Embryonic facial prominence (tissue), 1 donor: ENCODE results near the gene REG1B.
"Not testable (repeated sequence)": the region's sequence is repeated elsewhere in the genome, so short reads cannot be mapped to it uniquely, and the experiment has no call there.

Source experiments
- DNase-seq: peaks from one replicate; pipeline ENCODE4 v3.0.0-alpha.2; 2016; ENCODE audit errors: extremely low spot score

The REG1B gene

DNA sequence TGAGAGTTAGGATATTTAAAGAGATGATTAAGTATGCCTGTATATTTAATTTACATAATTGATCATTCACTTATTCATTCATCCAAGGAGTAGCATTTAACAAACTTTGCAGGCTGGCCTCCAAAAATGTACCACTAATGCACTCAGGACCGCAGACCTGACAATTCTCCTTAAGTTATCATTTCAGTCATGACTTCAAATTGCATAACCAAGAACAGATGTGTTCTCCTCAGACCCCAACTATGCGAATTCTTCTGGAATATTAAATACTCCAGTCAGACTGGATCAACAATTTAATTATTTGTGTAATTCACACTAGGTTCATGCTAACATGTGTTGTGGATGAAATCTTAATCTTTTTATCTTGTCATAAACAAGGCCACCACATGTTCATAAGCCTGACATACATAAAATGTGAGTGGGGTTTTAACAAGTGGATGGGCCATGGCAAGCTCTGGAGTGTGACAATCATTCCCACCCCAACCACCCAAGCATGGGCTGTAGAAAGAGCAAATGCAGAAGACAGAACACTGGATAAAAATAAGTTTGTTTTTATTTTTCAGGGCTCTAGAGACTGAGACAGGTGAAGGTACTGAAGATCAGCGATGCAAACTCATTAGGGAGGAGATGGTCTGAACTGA lies 3.2 kb downstream of the REG1B start:
- no peak for DNase-seq

- no peak for DNase-seq
These were observed 4.1 kb downstream of the REG1B start for GRCh38 chr2:79083597-79084251.

- no peak for DNase-seq
These were observed 4.8 kb downstream of the REG1B start for GRCh38 chr2:79082987-79083386.

DNA sequence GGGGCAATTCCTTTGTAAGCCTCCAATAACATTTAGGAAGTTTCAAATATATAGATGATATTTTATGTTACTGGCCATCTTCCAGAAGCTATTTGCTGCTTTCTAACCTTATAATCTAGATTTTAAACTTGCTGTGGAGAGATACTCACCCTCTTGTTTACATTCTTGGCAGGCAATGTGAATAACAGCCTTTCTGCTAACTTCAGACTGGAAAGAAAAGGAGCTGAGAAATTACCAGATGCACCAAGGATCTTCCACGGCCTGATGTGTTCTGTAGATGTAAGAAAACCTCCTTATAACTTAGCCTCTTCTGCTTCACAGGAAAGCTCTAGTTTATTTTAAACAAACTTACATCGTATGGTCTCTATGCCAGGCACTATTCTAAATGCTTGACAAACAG lies 16.7 kb downstream of the REG1B start:
- DNase-seq: no peak

DNA sequence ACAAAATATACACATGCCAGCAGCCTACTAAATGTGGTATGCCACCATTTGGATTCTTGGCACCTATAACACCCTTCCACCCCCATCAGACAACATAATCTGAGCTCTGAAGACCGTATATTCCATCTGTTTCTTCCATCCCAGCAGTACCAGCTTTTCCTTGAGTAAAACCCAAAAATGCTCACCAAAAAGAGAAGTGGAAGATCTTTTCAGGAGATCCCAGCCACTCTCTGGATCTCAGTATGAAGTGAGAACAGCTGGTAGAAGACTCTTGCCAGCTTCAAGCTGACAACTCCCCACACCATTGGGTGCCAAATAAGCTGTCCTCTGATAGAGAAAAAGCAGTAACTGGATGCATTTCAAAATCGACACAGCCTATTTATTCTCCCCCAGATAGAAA lies 22.6 kb downstream of the REG1B start:
- DNase-seq: no peak

DNA sequence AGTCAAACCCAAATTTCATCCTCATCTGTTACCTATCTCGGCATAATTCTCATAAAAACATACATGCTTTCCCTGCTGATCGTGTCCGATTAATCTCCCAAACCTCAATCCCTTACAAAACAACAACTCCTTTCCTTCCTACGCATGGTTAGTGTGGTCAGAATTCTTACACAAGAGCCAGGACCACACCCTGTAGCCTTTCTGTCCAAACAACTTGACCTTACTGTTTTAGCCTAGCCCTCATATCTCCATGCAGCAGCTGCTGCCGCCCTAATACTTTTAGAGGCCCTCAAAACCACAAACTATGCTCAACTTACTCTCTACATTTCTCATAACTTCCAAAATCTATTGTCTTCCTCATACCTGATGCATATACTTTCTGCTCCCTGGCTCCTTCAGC lies 33.0 kb downstream of the REG1B start:
- DNase-seq: not testable (repeated sequence)

- DNase-seq: not testable (repeated sequence)
These were observed 34.3 kb downstream of the REG1B start for GRCh38 chr2:79053486-79053885.

GRCh38 chr2:79041032-79041448 lies 46.8 kb downstream of the REG1B start:
- no peak for DNase-seq

DNA sequence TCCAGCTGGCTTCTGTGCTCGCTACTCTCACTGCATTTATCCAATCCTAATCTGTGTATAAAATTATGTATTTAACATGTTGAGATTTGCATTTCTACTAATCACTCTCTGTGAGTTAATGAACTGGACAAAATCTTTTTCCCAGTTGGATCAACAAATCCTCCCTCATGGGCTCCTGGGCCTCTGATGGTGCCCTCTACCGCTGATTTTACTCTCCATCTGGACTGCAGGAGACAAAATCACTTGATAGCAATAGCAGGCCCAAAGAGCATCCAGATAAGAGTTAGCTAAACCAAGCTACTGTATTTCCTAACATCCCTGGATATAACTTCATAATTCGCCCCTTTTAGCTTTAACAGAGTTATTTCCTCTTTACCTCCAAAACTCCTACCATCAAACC lies 47.8 kb downstream of the REG1B start:
- no peak for DNase-seq
